ENCODE data around the gene TMEM225B.
"Not testable (repeated sequence)": the region's sequence is repeated elsewhere in the genome, so short reads cannot be mapped to it uniquely, and the experiment has no call there.

TMEM225B gene

DNA sequence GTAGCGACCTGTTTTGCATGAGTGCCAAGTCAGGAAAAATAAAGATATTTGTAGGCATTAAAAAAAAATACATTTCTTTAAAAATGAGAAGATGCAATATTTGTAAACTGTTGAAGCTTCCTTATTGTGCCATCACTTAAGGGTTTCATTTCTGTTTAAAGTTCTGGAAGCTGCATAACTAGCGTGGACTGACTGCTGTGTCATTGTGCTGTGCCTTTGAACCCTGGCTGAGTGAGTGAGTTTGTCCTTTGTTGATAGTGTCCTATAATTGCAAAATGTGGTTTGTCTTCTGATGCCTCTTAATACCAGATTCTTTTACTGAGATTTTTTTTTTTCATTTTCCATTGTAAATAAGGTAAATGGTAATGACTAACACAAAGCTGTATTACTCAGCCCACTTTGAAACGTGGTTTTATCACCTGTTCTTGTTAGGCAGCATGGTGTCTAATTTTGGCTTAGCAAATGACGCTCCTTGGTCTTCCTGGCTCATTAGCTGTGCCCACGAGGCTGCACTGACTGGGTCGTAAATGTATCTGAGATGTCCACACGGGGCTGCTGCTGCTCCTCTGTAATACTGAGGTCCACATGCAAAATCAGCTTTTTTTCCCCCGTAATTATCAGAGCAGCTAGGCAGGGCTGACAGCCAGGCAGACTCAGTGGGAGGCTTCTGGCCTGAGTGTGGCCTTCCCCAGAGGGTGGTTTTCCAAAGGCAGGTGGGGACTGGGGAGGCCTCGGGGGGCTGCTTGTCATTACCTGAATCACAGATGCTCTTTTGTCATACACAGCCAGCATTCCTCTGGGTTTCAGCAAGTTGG lies 33.4 kb downstream of the TMEM225B start:
- 32 to 46% methylated on average over 9 of the region's 9 CpGs for WGBS, 2 experiments
- H3K36me3 ChIP-seq (ENCODE audit: control insufficient read depth, insufficient read depth, low read length): peaks cover 17% of the 10 kb centered on the region

GRCh38 chr7:99637414-99637813 lies 39.3 kb downstream of the TMEM225B start:
- WGBS, 2 experiments: 89% methylated on average over 2 of the region's 2 CpGs
- not testable (repeated sequence) for H3K27ac ChIP-seq (ENCODE audit: insufficient read depth, low read depth, low read length, poor library complexity, severe bottlenecking); H3K36me3 ChIP-seq (ENCODE audit: control insufficient read depth, insufficient read depth, low read length); H3K27me3 ChIP-seq (ENCODE audit: control insufficient read depth, insufficient read depth, low read length, poor library complexity, severe bottlenecking); H3K4me1 ChIP-seq (ENCODE audit: control insufficient read depth, insufficient read depth, low read length); H3K4me3 ChIP-seq (ENCODE audit: insufficient read depth, low read depth, low read length); H3K9me3 ChIP-seq (ENCODE audit: control insufficient read depth, low read length)

More for the DNA sequence above, 33.4 kb downstream of the TMEM225B start:
- no peaks in the 10 kb centered on the region for H3K4me1 ChIP-seq (ENCODE audit: control insufficient read depth, insufficient read depth, low read length)
- no peak overlapping the region for H3K27ac ChIP-seq (ENCODE audit: insufficient read depth, low read depth, low read length, poor library complexity, severe bottlenecking)
- H3K27me3 ChIP-seq (ENCODE audit: control insufficient read depth, insufficient read depth, low read length, poor library complexity, severe bottlenecking): no peaks in the 10 kb centered on the region
- H3K9me3 ChIP-seq (ENCODE audit: control insufficient read depth, low read length): no peaks in the 10 kb centered on the region
- H3K4me3 ChIP-seq (ENCODE audit: insufficient read depth, low read depth, low read length): no peak overlapping the region

DNA sequence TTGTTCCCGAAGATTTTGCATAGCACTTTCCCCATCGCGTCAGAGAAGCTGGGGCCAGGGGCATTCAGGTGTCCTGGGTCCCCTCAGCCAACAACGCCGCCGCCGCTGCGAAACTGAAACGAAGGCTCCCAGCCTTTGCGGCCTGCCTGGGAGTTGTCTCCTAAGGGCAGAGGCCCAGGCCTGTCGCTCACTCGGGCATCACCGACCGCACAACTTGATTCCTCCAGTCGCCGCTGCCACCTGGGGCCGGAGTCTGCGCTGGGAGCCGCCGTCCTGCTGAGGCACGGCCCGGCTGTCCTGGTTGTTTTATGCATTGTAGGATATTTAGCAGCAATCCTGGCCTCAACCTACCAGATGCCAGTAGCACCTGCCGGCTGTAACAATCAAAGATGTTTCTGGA lies 40.7 kb downstream of the TMEM225B start:
- Histone ChIP-seq H3K36me3 (ENCODE audit: control insufficient read depth, insufficient read depth, low read length) (no peaks in the 10 kb centered on the region), H3K4me1 (ENCODE audit: control insufficient read depth, insufficient read depth, low read length) (no peaks in the 10 kb centered on the region), H3K27ac (ENCODE audit: insufficient read depth, low read depth, low read length, poor library complexity, severe bottlenecking) (no peak overlapping the region), H3K9me3 (ENCODE audit: control insufficient read depth, low read length) (no peaks in the 10 kb centered on the region), H3K4me3 (ENCODE audit: insufficient read depth, low read depth, low read length) (no peak overlapping the region), H3K27me3 (ENCODE audit: control insufficient read depth, insufficient read depth, low read length, poor library complexity, severe bottlenecking) (no peaks in the 10 kb centered on the region)
- whole genome bisulfite sequencing, 2 experiments: 90% methylated on average over 23 of the region's 23 CpGs

DNA sequence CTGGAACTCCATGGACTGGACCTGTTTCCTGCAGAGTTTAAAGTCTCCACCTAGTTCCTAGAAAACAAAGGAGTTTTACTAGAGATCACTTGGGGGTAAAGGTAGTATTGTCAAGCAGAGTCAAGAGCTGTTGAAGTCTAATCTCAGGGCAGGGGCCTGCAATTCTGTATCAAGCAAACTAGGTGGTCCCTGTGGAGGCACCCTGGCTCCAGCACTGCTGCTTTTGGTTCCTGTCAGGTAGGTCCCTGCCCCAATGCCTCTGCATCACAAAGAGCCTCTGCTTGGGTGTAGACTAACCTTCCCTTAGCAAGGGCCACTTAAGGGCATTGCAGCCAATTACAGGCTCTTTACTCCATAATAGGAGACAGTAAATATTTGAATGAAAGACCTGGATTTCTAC lies 41.2 kb downstream of the TMEM225B start:
- Histone ChIP-seq H3K27me3 (ENCODE audit: control insufficient read depth, insufficient read depth, low read length, poor library complexity, severe bottlenecking) (no peaks in the 10 kb centered on the region), H3K9me3 (ENCODE audit: control insufficient read depth, low read length) (no peaks in the 10 kb centered on the region), H3K27ac (ENCODE audit: insufficient read depth, low read depth, low read length, poor library complexity, severe bottlenecking) (no peak overlapping the region), H3K4me1 (ENCODE audit: control insufficient read depth, insufficient read depth, low read length) (no peaks in the 10 kb centered on the region), H3K4me3 (ENCODE audit: insufficient read depth, low read depth, low read length) (no peak overlapping the region), H3K36me3 (ENCODE audit: control insufficient read depth, insufficient read depth, low read length) (no peaks in the 10 kb centered on the region)

DNA sequence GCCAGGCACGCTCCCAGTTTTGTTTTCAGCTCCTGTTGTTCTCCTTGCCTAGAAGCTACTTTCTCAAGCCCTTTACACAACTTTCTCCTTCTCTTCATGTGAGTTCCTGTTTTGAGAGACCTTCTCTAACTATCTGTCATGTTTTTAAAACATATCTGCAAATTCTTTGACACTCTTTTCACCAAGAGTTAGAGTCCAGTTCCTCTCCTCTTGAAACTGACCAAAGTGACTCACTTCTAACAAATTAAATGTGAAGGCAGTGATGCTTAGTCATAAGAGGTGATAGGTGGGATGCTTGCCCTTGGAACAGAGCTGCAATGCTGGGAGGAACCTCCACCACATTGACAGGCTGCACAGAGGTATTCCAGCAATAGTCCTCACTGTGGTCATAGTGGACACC lies 44.0 kb downstream of the TMEM225B start:
- Histone ChIP-seq H3K27me3 (ENCODE audit: control insufficient read depth, insufficient read depth, low read length, poor library complexity, severe bottlenecking) (no peaks in the 10 kb centered on the region), H3K36me3 (ENCODE audit: control insufficient read depth, insufficient read depth, low read length) (no peaks in the 10 kb centered on the region), H3K27ac (ENCODE audit: insufficient read depth, low read depth, low read length, poor library complexity, severe bottlenecking) (no peak overlapping the region), H3K4me1 (ENCODE audit: control insufficient read depth, insufficient read depth, low read length) (no peaks in the 10 kb centered on the region), H3K9me3 (ENCODE audit: control insufficient read depth, low read length) (no peaks in the 10 kb centered on the region), H3K4me3 (ENCODE audit: insufficient read depth, low read depth, low read length) (no peak overlapping the region)
- WGBS, 2 experiments: 94 to 95% methylated on average over 1 of the region's 1 CpG

- no peaks in the 10 kb centered on the region for H3K9me3 ChIP-seq (ENCODE audit: control insufficient read depth, low read length)
- no peaks in the 10 kb centered on the region for H3K27me3 ChIP-seq (ENCODE audit: control insufficient read depth, insufficient read depth, low read length, poor library complexity, severe bottlenecking)
- 93 to 98% methylated on average over 2 of the region's 2 CpGs for WGBS, 2 experiments
- H3K36me3 ChIP-seq (ENCODE audit: control insufficient read depth, insufficient read depth, low read length): no peaks in the 10 kb centered on the region
- H3K4me3 ChIP-seq (ENCODE audit: insufficient read depth, low read depth, low read length): no peak overlapping the region
- no peak overlapping the region for H3K27ac ChIP-seq (ENCODE audit: insufficient read depth, low read depth, low read length, poor library complexity, severe bottlenecking)
- no peaks in the 10 kb centered on the region for H3K4me1 ChIP-seq (ENCODE audit: control insufficient read depth, insufficient read depth, low read length)
These were observed 45.4 kb downstream of the TMEM225B start for GRCh38 chr7:99643464-99643863.

- no peak overlapping the region for H3K4me3 ChIP-seq (ENCODE audit: insufficient read depth, low read depth, low read length)
- no peaks in the 10 kb centered on the region for H3K27me3 ChIP-seq (ENCODE audit: control insufficient read depth, insufficient read depth, low read length, poor library complexity, severe bottlenecking)
- no peaks in the 10 kb centered on the region for H3K9me3 ChIP-seq (ENCODE audit: control insufficient read depth, low read length)
- WGBS, 2 experiments: 93 to 94% methylated on average over 3 of the region's 3 CpGs
- no peak overlapping the region for H3K27ac ChIP-seq (ENCODE audit: insufficient read depth, low read depth, low read length, poor library complexity, severe bottlenecking)
- H3K4me1 ChIP-seq (ENCODE audit: control insufficient read depth, insufficient read depth, low read length): no peaks in the 10 kb centered on the region
- no peaks in the 10 kb centered on the region for H3K36me3 ChIP-seq (ENCODE audit: control insufficient read depth, insufficient read depth, low read length)
These were observed 46.4 kb downstream of the TMEM225B start for GRCh38 chr7:99644431-99644830.

DNA sequence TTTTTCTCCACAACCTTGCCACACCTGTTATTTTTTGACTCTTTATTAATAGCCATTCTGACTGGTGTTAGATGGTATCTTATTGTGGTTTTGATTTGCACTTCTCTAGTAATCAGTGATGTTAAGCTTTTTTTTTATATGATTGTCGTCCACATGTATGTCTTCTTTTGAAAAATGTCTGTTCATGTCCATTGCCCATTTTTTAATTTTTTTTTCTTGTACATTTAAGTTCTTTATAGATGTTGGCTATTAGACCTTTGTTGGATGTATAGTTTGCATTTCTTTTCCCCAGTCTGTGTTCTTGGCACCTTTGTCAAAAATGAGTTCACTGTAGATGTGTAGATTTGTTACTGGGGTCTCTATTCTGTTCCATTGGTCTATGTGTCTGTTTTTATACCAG lies 47.5 kb downstream of the TMEM225B start:
- H3K9me3 ChIP-seq (ENCODE audit: control insufficient read depth, low read length): no peaks in the 10 kb centered on the region
- H3K27me3 ChIP-seq (ENCODE audit: control insufficient read depth, insufficient read depth, low read length, poor library complexity, severe bottlenecking): no peaks in the 10 kb centered on the region
- WGBS, 2 experiments: 78% methylated on average over 1 of the region's 1 CpG; no CpG with 5 or more reads in 1 of the 2 experiments
- H3K4me3 ChIP-seq (ENCODE audit: insufficient read depth, low read depth, low read length): no peak overlapping the region
- H3K4me1 ChIP-seq (ENCODE audit: control insufficient read depth, insufficient read depth, low read length): no peaks in the 10 kb centered on the region
- H3K36me3 ChIP-seq (ENCODE audit: control insufficient read depth, insufficient read depth, low read length): no peaks in the 10 kb centered on the region
- no peak overlapping the region for H3K27ac ChIP-seq (ENCODE audit: insufficient read depth, low read depth, low read length, poor library complexity, severe bottlenecking)

DNA sequence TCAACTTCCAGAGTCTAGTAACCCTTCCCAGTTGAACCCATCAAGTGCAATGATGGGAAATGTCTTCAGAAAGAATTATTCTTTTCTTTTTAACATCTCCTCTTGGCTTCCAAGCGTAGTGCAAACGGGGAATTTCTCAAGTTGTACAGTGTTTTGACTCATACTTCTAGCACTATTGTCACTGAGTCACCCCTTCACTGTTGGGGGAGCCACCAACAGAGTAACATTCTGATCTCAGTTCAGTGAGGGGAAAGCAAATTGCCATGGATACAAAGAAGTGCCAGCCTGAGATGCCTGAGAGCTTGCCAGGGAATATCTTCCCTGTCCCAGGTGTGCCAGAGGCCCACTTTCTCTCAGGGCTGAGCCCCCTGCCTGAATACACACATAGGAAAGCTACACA lies 50.8 kb downstream of the TMEM225B start:
- Histone ChIP-seq H3K4me3 (ENCODE audit: insufficient read depth, low read depth, low read length) (no peak overlapping the region), H3K4me1 (ENCODE audit: control insufficient read depth, insufficient read depth, low read length) (no peaks in the 10 kb centered on the region), H3K27ac (ENCODE audit: insufficient read depth, low read depth, low read length, poor library complexity, severe bottlenecking) (no peak overlapping the region), H3K36me3 (ENCODE audit: control insufficient read depth, insufficient read depth, low read length) (no peaks in the 10 kb centered on the region), H3K9me3 (ENCODE audit: control insufficient read depth, low read length) (no peaks in the 10 kb centered on the region), H3K27me3 (ENCODE audit: control insufficient read depth, insufficient read depth, low read length, poor library complexity, severe bottlenecking) (no peaks in the 10 kb centered on the region)
- 89 to 93% methylated on average over 2 of the region's 2 CpGs for WGBS, 2 experiments

DNA sequence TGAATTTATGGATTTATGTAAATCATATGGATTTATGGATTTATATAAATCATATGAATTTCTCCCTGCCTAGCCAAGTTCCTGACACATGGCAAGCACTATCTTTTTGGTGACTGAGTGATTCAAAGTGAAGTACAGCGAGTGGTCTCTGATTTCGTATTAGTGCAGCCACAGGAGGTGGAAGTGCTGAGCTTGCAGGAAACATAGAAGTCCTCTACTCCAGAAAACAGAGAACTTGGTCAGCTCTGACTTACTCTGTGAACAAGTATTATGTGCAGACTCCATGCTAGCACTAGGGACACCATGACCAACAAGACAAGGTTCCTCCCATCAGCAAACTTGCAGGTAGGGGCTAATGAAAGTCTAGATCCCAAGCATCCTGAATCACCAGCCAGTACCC lies 53.2 kb downstream of the TMEM225B start:
- WGBS, 2 experiments: 95 to 97% methylated on average over 2 of the region's 2 CpGs
- no peaks in the 10 kb centered on the region for H3K9me3 ChIP-seq (ENCODE audit: control insufficient read depth, low read length)
- H3K27me3 ChIP-seq (ENCODE audit: control insufficient read depth, insufficient read depth, low read length, poor library complexity, severe bottlenecking): no peaks in the 10 kb centered on the region
- H3K27ac ChIP-seq (ENCODE audit: insufficient read depth, low read depth, low read length, poor library complexity, severe bottlenecking): no peak overlapping the region
- H3K4me3 ChIP-seq (ENCODE audit: insufficient read depth, low read depth, low read length): no peak overlapping the region
- no peaks in the 10 kb centered on the region for H3K4me1 ChIP-seq (ENCODE audit: control insufficient read depth, insufficient read depth, low read length)
- no peaks in the 10 kb centered on the region for H3K36me3 ChIP-seq (ENCODE audit: control insufficient read depth, insufficient read depth, low read length)
